Glutamatergic neuron (in vitro differentiated cells): ENCODE data around the gene EPHB2. TPM values are rescaled to one million over a fixed set of nuclear protein-coding genes. Genes with fewer than 3 reads are reported as not detected.
A peak's percentile ranks its signal among the peaks of the same experiment; 100 is the strongest.

Experiments used
- DNase-seq: peaks from one replicate; pipeline ENCODE4 v3.0.0; 2022
- H3K27ac Mint-ChIP-seq: one replicate; pipeline ENCODE4 v1.8.0; 2020; ENCODE audit warnings: mild to moderate bottlenecking, mixed read lengths, inconsistent platforms; ENCODE audit not compliant: unreplicated experiment
- H3K27me3 Mint-ChIP-seq: one replicate; pipeline ENCODE4 v1.8.0; 2020; ENCODE audit warnings: mild to moderate bottlenecking, moderate library complexity, mixed read lengths, inconsistent platforms; ENCODE audit not compliant: unreplicated experiment
- H3K36me3 Mint-ChIP-seq: one replicate; pipeline ENCODE4 v1.8.0; 2020; ENCODE audit warnings: mild to moderate bottlenecking, mixed read lengths, inconsistent platforms; ENCODE audit not compliant: unreplicated experiment
- H3K4me1 Mint-ChIP-seq: one replicate; pipeline ENCODE4 v1.8.0; 2020; ENCODE audit warnings: mild to moderate bottlenecking, low read depth, mixed read lengths, inconsistent platforms; ENCODE audit not compliant: unreplicated experiment
- H3K4me3 Mint-ChIP-seq: one replicate; pipeline ENCODE4 v1.8.0; 2020; ENCODE audit warnings: mild to moderate bottlenecking, mixed read lengths, inconsistent platforms; ENCODE audit not compliant: unreplicated experiment
- H3K9me3 Mint-ChIP-seq: one replicate; pipeline ENCODE4 v1.8.0; 2020; ENCODE audit warnings: mild to moderate bottlenecking, moderate library complexity, mixed read lengths, inconsistent platforms; ENCODE audit not compliant: unreplicated experiment
- CTCF ChIP-seq: fragments of 200-600 bp; sonication (generic); IDR thresholded peaks from one replicate; pipeline ENCODE4 v1.5.0; 2021; ENCODE audit not compliant: partially characterized antibody, unreplicated experiment
- total RNA-seq: library from RNA; stranded (reverse); fragmentation: NEBNext Ultra II Directional; extraction: Animal tissue kit (Norgen Biotek cat#: 25700); gene quantifications from one replicate; pipeline ENCODE4 v1.2.1, GENCODE V29; 2021; ENCODE audit not compliant: unreplicated experiment

EPHB2 gene
- total RNA-seq, 1 donor from 2014 or later = 93.0 TPM

GRCh38 chr1:22910286-22910685, 199.6 kb downstream of the EPHB2 start:
- TF ChIP-seq CTCF = no peak
- Mint-ChIP-seq H3K4me3 (no peak overlapping the region), H3K27me3 (peaks cover 3% of the 10 kb centered on the region), H3K4me1 (peaks cover 18% of the 10 kb centered on the region), H3K9me3 (peaks cover 3% of the 10 kb centered on the region), H3K27ac (no peak overlapping the region), H3K36me3 (no peaks in the 10 kb centered on the region)
- DNase-seq = no peak

GRCh38 chr1:22910986-22911651, 200.5 kb downstream of the EPHB2 start:
- H3K4me3 Mint-ChIP-seq = no peak overlapping the region
- H3K4me1 Mint-ChIP-seq = peaks cover 23% of the 10 kb centered on the region
- peaks cover 3% of the 10 kb centered on the region for H3K27me3 Mint-ChIP-seq

GRCh38 chr1:22912311-22912710, 201.7 kb downstream of the EPHB2 start:
- DNase-seq = no peak
- Mint-ChIP-seq H3K9me3 (peaks cover 5% of the 10 kb centered on the region), H3K27me3 (peaks cover 5% of the 10 kb centered on the region), H3K4me3 (no peak overlapping the region), H3K36me3 (no peaks in the 10 kb centered on the region), H3K4me1 (peaks cover 23% of the 10 kb centered on the region), H3K27ac (no peak overlapping the region)
- no peak for TF ChIP-seq CTCF

More at GRCh38 chr1:22910986-22911651, 200.5 kb downstream of the EPHB2 start:
- H3K27ac Mint-ChIP-seq = no peak overlapping the region
- no peak for TF ChIP-seq CTCF
- H3K9me3 Mint-ChIP-seq = peaks cover 3% of the 10 kb centered on the region
- no peaks in the 10 kb centered on the region for H3K36me3 Mint-ChIP-seq
- DNase-seq = no peak

- no peak for TF ChIP-seq CTCF
- H3K4me1 Mint-ChIP-seq = peaks cover 30% of the 10 kb centered on the region
- peaks cover 5% of the 10 kb centered on the region for H3K9me3 Mint-ChIP-seq
- H3K36me3 Mint-ChIP-seq = no peaks in the 10 kb centered on the region
- DNase-seq = no peak
- no peak overlapping the region for H3K4me3 Mint-ChIP-seq
- peak overlapping the region; percentile 38 for H3K27ac Mint-ChIP-seq
- peaks cover 5% of the 10 kb centered on the region for H3K27me3 Mint-ChIP-seq
Measured at GRCh38 chr1:22913421-22914141, 202.9 kb downstream of the EPHB2 start.

GRCh38 chr1:22914156-22914555, 203.5 kb downstream of the EPHB2 start:
- Mint-ChIP-seq H3K4me1 (peaks cover 35% of the 10 kb centered on the region), H3K27me3 (peaks cover 5% of the 10 kb centered on the region), H3K27ac (no peak overlapping the region), H3K9me3 (peaks cover 5% of the 10 kb centered on the region), H3K4me3 (no peak overlapping the region), H3K36me3 (no peaks in the 10 kb centered on the region)
- no peak for DNase-seq
- no peak for TF ChIP-seq CTCF
